Vagina (tissue), 2 donors: ENCODE data around the gene SAFB2.

Experiments
- POLR2A ChIP-seq, 2 donors: fragments of 450-650 bp; IDR thresholded peaks; one replicate each; pipeline ENCODE4 v1.6.1; 2017; ENCODE audit warnings: antibody characterized with exemption in 2 of 2, mild to moderate bottlenecking in 2 of 2, moderate library complexity in 2 of 2
- POLR2AphosphoS5 ChIP-seq, 2 donors: sonication (generic); formaldehyde crosslinking; IDR thresholded peaks; one replicate each; pipeline ENCODE4 v1.9.0; 2017; ENCODE audit warnings: antibody characterized with exemption in 2 of 2, mild to moderate bottlenecking in 2 of 2, low read depth in 1 of 2; ENCODE audit not compliant: insufficient read depth in 1 of 2
- TF ChIP-seq, protein P1 (sequence below), 3 experiments: fragments of 450-650 bp in 2 of 3; fragments of 200-600 bp in 1 of 3; sonication (generic) in 1 of 3; IDR thresholded peaks; one replicate each; pipeline ENCODE4 v1.5.1; 2017 to 2019; ENCODE audit warnings: antibody characterized with exemption in 3 of 3, mild to moderate bottlenecking in 2 of 3, moderate library complexity in 2 of 3

DNA sequence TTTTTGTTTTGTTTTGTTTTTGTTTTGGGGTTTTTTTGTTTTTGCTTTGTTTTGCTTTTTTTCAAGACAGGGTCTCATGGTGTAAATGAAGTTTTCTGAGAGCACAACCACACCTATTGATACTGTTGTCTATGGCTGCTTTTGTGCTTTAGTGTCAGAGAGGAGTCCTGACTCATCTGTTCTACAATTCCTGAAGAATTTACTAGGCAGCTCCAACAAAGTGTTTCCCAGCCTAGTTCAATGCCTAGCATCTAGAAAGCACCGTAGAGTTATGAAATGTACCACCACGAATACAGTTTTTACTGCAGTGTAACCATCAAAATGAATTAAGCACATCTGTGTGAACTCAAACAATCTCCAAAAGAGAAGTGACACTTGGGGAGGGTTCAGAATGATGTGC, 21.5 kb upstream of the SAFB2 start:
- TF ChIP-seq POLR2AphosphoS5 (IDR thresholded peaks at IDR 0.05; ENCODE audit: insufficient read depth in 1 of 2, low read depth in 1 of 2) (no peak), POLR2A (IDR thresholded peaks at IDR 0.05) (no peak)
- TF ChIP-seq, protein P1, sequence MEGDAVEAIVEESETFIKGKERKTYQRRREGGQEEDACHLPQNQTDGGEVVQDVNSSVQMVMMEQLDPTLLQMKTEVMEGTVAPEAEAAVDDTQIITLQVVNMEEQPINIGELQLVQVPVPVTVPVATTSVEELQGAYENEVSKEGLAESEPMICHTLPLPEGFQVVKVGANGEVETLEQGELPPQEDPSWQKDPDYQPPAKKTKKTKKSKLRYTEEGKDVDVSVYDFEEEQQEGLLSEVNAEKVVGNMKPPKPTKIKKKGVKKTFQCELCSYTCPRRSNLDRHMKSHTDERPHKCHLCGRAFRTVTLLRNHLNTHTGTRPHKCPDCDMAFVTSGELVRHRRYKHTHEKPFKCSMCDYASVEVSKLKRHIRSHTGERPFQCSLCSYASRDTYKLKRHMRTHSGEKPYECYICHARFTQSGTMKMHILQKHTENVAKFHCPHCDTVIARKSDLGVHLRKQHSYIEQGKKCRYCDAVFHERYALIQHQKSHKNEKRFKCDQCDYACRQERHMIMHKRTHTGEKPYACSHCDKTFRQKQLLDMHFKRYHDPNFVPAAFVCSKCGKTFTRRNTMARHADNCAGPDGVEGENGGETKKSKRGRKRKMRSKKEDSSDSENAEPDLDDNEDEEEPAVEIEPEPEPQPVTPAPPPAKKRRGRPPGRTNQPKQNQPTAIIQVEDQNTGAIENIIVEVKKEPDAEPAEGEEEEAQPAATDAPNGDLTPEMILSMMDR (IDR thresholded peaks at IDR 0.05) = no peak
